ENCODE results near the gene WWOX. TPM values are rescaled to one million over a fixed set of nuclear protein-coding genes. Genes with fewer than 3 reads are reported as not detected.
"Not testable (repeated sequence)": the region's sequence is repeated elsewhere in the genome, so short reads cannot be mapped to it uniquely, and the experiment has no call there.

Gene WWOX
- total and polyA plus RNA-seq, 7 donors: 7.1 to 46.8 (median 16.1) TPM

- TF ChIP-seq POLR2AphosphoS5 (IDR thresholded peaks at IDR 0.05) (no peak), EP300 (IDR thresholded peaks at IDR 0.05) (no peak), CTCF (IDR thresholded peaks at IDR 0.05) (no peak), POLR2A (IDR thresholded peaks at IDR 0.05) (no peak)
- Histone ChIP-seq H3K9me3 (no peaks in the 10 kb centered on the region), H3K4me3 (no peak overlapping the region), H3K27ac (no peak overlapping the region), H3K27me3 (no peaks in the 10 kb centered on the region), H3K36me3 (no peaks in the 10 kb centered on the region), H3K4me1 (peaks cover 0 to 15% (median 3%) of the 10 kb centered on the region in 4 donors)
- no peak for DNase-seq
- 92 to 95% methylated on average over 5 of the region's 5 CpGs for WGBS, 2 donors
- intact Hi-C loops (cut with DNase I): no loop called here
These were observed 1147.9 kb downstream of the WWOX start for GRCh38 chr16:79247386-79247785.

GRCh38 chr16:79248351-79248750, 1148.9 kb downstream of the WWOX start:
- Histone ChIP-seq H3K27me3 (no peaks in the 10 kb centered on the region), H3K4me3 (no peak overlapping the region), H3K36me3 (no peaks in the 10 kb centered on the region), H3K27ac (no peak overlapping the region), H3K9me3 (no peaks in the 10 kb centered on the region), H3K4me1 (peaks cover 0 to 15% (median 3%) of the 10 kb centered on the region in 4 donors)
- intact Hi-C loops (cut with DNase I): no loop called here
- TF ChIP-seq POLR2A (IDR thresholded peaks at IDR 0.05): no peak
- TF ChIP-seq EP300 (IDR thresholded peaks at IDR 0.05): no peak
- no peak for TF ChIP-seq POLR2AphosphoS5 (IDR thresholded peaks at IDR 0.05)
- TF ChIP-seq CTCF (IDR thresholded peaks at IDR 0.05): no peak
- no peak for DNase-seq
- WGBS, 2 donors: 83 to 95% methylated on average over 1 of the region's 1 CpG

GRCh38 chr16:79250502-79251098, 1151.1 kb downstream of the WWOX start:
- WGBS, 2 donors: 84 to 88% methylated on average over 8 of the region's 8 CpGs
- no peak for DNase-seq
- no peak for TF ChIP-seq POLR2AphosphoS5 (IDR thresholded peaks at IDR 0.05)
- TF ChIP-seq CTCF (IDR thresholded peaks at IDR 0.05): no peak
- TF ChIP-seq POLR2A (IDR thresholded peaks at IDR 0.05): no peak
- TF ChIP-seq EP300 (IDR thresholded peaks at IDR 0.05): no peak

GRCh38 chr16:79253100-79253631, 1153.7 kb downstream of the WWOX start:
- peaks cover 0 to 15% (median 3%) of the 10 kb centered on the region in 4 donors for H3K4me1 ChIP-seq
- TF ChIP-seq EP300 (IDR thresholded peaks at IDR 0.05) (no peak), POLR2AphosphoS5 (IDR thresholded peaks at IDR 0.05) (no peak)
- no peak overlapping the region for H3K27ac ChIP-seq
- intact Hi-C loops (cut with DNase I): no loop called here
- no peak overlapping the region for H3K4me3 ChIP-seq
- H3K36me3 ChIP-seq: no peaks in the 10 kb centered on the region
- no peaks in the 10 kb centered on the region for H3K9me3 ChIP-seq
- no peaks in the 10 kb centered on the region for H3K27me3 ChIP-seq
- 20 to 55% methylated on average over 9 of the region's 9 CpGs for WGBS, 2 donors
- no peak for DNase-seq

More at GRCh38 chr16:79250502-79251098, 1151.1 kb downstream of the WWOX start:
- H3K4me1 ChIP-seq: peaks cover 0 to 15% (median 3%) of the 10 kb centered on the region in 4 donors
- no peaks in the 10 kb centered on the region for H3K9me3 ChIP-seq
- no peak overlapping the region for H3K4me3 ChIP-seq
- intact Hi-C loops (cut with DNase I): no loop called here
- H3K36me3 ChIP-seq: no peaks in the 10 kb centered on the region
- H3K27me3 ChIP-seq: no peaks in the 10 kb centered on the region
- no peak overlapping the region for H3K27ac ChIP-seq

GRCh38 chr16:79257953-79258490, 1158.6 kb downstream of the WWOX start:
- no peaks in the 10 kb centered on the region for H3K4me1 ChIP-seq

GRCh38 chr16:79260890-79261289, 1161.4 kb downstream of the WWOX start:
- H3K4me3 ChIP-seq; H3K27me3 ChIP-seq; H3K4me1 ChIP-seq; H3K36me3 ChIP-seq; H3K27ac ChIP-seq; H3K9me3 ChIP-seq; DNase-seq; intact Hi-C loops (cut with DNase I): not testable (repeated sequence)
- WGBS, 2 donors: 94 to 95% methylated on average over 4 of the region's 4 CpGs

More at GRCh38 chr16:79257953-79258490, 1158.6 kb downstream of the WWOX start:
- TF ChIP-seq POLR2A (IDR thresholded peaks at IDR 0.05) (no peak), CTCF (IDR thresholded peaks at IDR 0.05) (no peak), POLR2AphosphoS5 (IDR thresholded peaks at IDR 0.05) (no peak), EP300 (IDR thresholded peaks at IDR 0.05) (no peak)
- no peaks in the 10 kb centered on the region for H3K9me3 ChIP-seq
- intact Hi-C loops (cut with DNase I): no loop called here
- H3K4me3 ChIP-seq: no peak overlapping the region
- 81 to 85% methylated on average over 10 of the region's 10 CpGs for WGBS, 2 donors
- no peaks in the 10 kb centered on the region for H3K36me3 ChIP-seq
- no peak for DNase-seq
- no peaks in the 10 kb centered on the region for H3K27me3 ChIP-seq
- no peak overlapping the region for H3K27ac ChIP-seq
